ENCODE measurements around the gene KCNK5.

Gene KCNK5

DNA sequence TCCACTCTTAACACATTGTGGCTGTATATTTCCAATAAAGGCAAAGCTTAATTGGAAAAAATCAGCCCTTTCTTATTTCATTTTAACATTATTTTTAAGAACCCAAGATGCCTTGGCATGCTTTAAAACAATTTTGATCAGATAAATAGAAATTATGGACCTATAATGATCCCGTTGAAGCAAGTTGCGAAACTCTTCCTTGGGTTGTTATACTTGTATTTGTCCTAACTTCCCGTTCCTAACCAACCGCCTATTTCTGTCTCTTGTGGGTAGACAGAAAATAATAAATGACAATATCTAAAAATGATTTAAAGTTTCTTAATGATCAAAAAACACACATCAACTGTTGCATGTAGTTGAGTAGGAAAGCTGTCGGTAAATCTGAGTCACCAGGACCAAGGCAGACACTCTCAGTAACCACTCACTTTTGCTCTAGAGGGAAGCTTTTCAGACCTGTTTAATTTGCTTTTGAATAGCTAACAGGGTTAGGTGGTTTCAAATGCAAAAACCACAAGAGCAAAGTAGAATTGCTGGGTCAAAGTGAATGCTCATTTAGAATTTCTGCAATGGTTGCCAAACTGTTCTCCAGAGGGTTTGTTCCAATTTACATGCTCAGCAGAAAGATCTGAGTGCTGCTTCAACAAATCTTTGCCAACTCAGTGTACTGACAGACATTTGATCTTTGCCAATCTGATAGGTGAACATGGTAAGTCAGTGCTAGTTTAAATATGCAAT, 34.2 kb upstream of the KCNK5 start:
- no peaks in the 10 kb centered on the region for H3K9me3 ChIP-seq (ENCODE audit: control insufficient read depth, low read length)
- H3K36me3 ChIP-seq (ENCODE audit: control insufficient read depth, insufficient read depth, low read length) = no peaks in the 10 kb centered on the region
- no peaks in the 10 kb centered on the region for H3K4me1 ChIP-seq (ENCODE audit: control insufficient read depth, insufficient read depth, low read length, poor library complexity, severe bottlenecking)
- no peak for DNase-seq
- no peak overlapping the region for H3K27ac ChIP-seq (ENCODE audit: insufficient read depth, low read length, poor library complexity, severe bottlenecking)
- no peaks in the 10 kb centered on the region for H3K27me3 ChIP-seq (replicated peaks; ENCODE audit: control insufficient read depth, insufficient read depth, low read length, poor library complexity, severe bottlenecking)
- H3K4me3 ChIP-seq (ENCODE audit: insufficient read depth, low read depth, low read length, poor library complexity, severe bottlenecking) = no peak overlapping the region

DNA sequence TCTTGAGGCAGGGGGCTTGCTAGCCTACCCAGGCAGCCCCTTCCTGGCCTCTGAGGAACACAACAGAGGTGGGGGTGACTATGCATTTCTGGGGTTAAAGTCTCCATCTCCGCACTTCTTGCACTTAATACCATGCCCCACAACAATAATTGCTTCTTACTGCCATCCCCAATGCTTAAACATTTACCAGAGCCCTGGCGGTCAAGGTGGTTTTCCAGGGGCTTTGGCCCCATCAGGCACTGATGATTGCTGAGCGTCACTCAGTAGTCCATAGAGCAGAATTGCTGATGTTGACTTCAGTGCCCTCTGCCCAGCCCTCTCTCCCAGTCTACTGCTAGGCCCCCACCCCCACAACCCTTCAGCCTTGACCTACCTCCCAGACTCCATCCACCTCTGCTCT, 32.5 kb upstream of the KCNK5 start:
- no peaks in the 10 kb centered on the region for H3K9me3 ChIP-seq (ENCODE audit: control insufficient read depth, low read length)
- no peaks in the 10 kb centered on the region for H3K4me1 ChIP-seq (ENCODE audit: control insufficient read depth, insufficient read depth, low read length, poor library complexity, severe bottlenecking)
- no peaks in the 10 kb centered on the region for H3K27me3 ChIP-seq (replicated peaks; ENCODE audit: control insufficient read depth, insufficient read depth, low read length, poor library complexity, severe bottlenecking)
- H3K4me3 ChIP-seq (ENCODE audit: insufficient read depth, low read depth, low read length, poor library complexity, severe bottlenecking) = no peak overlapping the region
- no peak overlapping the region for H3K27ac ChIP-seq (ENCODE audit: insufficient read depth, low read length, poor library complexity, severe bottlenecking)
- no peak for DNase-seq
- no peaks in the 10 kb centered on the region for H3K36me3 ChIP-seq (ENCODE audit: control insufficient read depth, insufficient read depth, low read length)

DNA sequence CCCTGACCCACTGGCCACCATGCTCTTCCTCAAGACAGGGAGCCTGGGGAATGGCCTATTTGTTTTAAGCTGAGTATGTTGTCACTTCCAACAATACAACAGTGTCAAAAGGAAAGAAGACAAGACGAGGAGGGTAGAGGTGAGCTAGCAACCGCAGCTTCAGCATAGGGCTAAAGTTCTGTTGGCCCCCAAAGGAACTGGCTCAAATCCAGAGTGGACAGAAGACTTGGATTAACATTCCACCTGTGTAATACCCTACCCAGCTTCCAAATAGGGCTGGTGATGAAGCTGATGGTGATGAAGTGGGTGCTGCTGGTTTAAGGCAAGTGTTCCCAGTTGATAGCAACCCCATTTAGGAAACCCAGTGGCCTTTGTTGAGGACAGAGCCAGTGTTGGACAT, 31.7 kb upstream of the KCNK5 start:
- Histone ChIP-seq H3K9me3 (ENCODE audit: control insufficient read depth, low read length) (no peaks in the 10 kb centered on the region), H3K36me3 (ENCODE audit: control insufficient read depth, insufficient read depth, low read length) (no peaks in the 10 kb centered on the region), H3K4me1 (ENCODE audit: control insufficient read depth, insufficient read depth, low read length, poor library complexity, severe bottlenecking) (no peaks in the 10 kb centered on the region), H3K4me3 (ENCODE audit: insufficient read depth, low read depth, low read length, poor library complexity, severe bottlenecking) (no peak overlapping the region), H3K27ac (ENCODE audit: insufficient read depth, low read length, poor library complexity, severe bottlenecking) (no peak overlapping the region), H3K27me3 (replicated peaks; ENCODE audit: control insufficient read depth, insufficient read depth, low read length, poor library complexity, severe bottlenecking) (no peaks in the 10 kb centered on the region)
- DNase-seq = no peak

- H3K4me1 ChIP-seq (ENCODE audit: control insufficient read depth, insufficient read depth, low read length, poor library complexity, severe bottlenecking) = no peaks in the 10 kb centered on the region
- H3K27me3 ChIP-seq (replicated peaks; ENCODE audit: control insufficient read depth, insufficient read depth, low read length, poor library complexity, severe bottlenecking) = no peaks in the 10 kb centered on the region
- DNase-seq = no peak
- H3K36me3 ChIP-seq (ENCODE audit: control insufficient read depth, insufficient read depth, low read length) = no peaks in the 10 kb centered on the region
- H3K4me3 ChIP-seq (ENCODE audit: insufficient read depth, low read depth, low read length, poor library complexity, severe bottlenecking) = no peak overlapping the region
- no peaks in the 10 kb centered on the region for H3K9me3 ChIP-seq (ENCODE audit: control insufficient read depth, low read length)
- H3K27ac ChIP-seq (ENCODE audit: insufficient read depth, low read length, poor library complexity, severe bottlenecking) = no peak overlapping the region
These were observed 31.2 kb upstream of the KCNK5 start for GRCh38 chr6:39260456-39260855.

DNA sequence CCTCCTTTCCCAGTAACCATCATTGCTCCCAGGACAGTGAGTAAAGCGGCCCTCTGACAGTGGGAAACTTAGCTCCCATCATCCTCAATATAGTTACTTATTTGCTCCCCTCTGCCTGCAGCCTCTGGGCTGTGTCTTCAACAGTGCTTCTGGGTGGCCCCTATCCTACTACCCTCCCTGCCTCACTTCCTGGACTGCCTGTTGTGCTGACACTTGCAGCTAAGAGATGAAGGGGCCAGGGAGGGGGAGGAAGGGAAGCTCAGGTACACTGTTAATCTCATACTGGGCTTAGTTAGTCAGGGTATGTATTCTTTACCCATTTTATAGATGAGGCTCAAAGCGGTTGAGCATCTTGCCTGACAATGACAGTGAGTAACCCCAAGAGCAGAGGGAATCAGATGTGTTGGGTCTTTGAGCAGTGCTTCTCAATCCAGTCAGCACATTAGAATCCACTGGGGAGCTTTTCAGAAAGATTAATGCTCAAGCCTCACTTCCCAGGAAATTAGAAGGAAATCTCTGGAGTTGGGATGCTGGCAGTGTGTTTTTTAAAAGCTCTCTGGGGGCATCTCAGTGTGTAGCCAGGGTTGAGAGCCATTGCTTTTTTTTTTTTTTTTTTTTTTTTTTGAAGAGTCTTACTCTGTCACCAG, 27.1 kb upstream of the KCNK5 start:
- no peaks in the 10 kb centered on the region for H3K27me3 ChIP-seq (replicated peaks; ENCODE audit: control insufficient read depth, insufficient read depth, low read length, poor library complexity, severe bottlenecking)
- H3K4me3 ChIP-seq (ENCODE audit: insufficient read depth, low read depth, low read length, poor library complexity, severe bottlenecking) = no peak overlapping the region
- H3K27ac ChIP-seq (ENCODE audit: insufficient read depth, low read length, poor library complexity, severe bottlenecking) = no peak overlapping the region
- H3K4me1 ChIP-seq (ENCODE audit: control insufficient read depth, insufficient read depth, low read length, poor library complexity, severe bottlenecking) = no peaks in the 10 kb centered on the region
- no peaks in the 10 kb centered on the region for H3K36me3 ChIP-seq (ENCODE audit: control insufficient read depth, insufficient read depth, low read length)
- DNase-seq = no peak
- H3K9me3 ChIP-seq (ENCODE audit: control insufficient read depth, low read length) = no peaks in the 10 kb centered on the region

GRCh38 chr6:39254999-39255535, 25.8 kb upstream of the KCNK5 start:
- DNase-seq = no peak
- Histone ChIP-seq H3K9me3 (ENCODE audit: control insufficient read depth, low read length) (no peaks in the 10 kb centered on the region), H3K4me1 (ENCODE audit: control insufficient read depth, insufficient read depth, low read length, poor library complexity, severe bottlenecking) (no peaks in the 10 kb centered on the region), H3K27me3 (replicated peaks; ENCODE audit: control insufficient read depth, insufficient read depth, low read length, poor library complexity, severe bottlenecking) (no peaks in the 10 kb centered on the region), H3K27ac (ENCODE audit: insufficient read depth, low read length, poor library complexity, severe bottlenecking) (no peak overlapping the region), H3K36me3 (ENCODE audit: control insufficient read depth, insufficient read depth, low read length) (no peaks in the 10 kb centered on the region), H3K4me3 (ENCODE audit: insufficient read depth, low read depth, low read length, poor library complexity, severe bottlenecking) (no peak overlapping the region)

DNA sequence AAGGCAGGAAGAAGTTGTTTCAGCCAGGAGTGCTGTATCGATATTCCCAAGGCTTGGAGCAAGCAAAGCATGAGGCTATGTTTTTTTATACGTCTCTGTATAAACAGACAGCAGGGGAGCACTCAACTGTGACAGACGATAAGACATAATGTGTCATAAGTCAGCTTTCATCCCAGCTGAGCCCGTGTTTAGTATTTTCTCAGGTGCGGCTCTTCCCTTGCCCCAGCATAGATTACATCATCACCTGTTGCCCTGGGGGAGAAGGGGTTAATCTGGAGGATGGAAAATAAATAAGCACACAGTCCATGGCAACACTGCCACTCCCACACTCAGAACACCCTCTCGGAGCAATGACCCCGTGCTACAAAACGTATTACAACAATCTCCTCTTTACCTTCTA, 22.1 kb upstream of the KCNK5 start:
- Histone ChIP-seq H3K9me3 (ENCODE audit: control insufficient read depth, low read length) (no peaks in the 10 kb centered on the region), H3K4me3 (ENCODE audit: insufficient read depth, low read depth, low read length, poor library complexity, severe bottlenecking) (no peak overlapping the region), H3K27me3 (replicated peaks; ENCODE audit: control insufficient read depth, insufficient read depth, low read length, poor library complexity, severe bottlenecking) (no peaks in the 10 kb centered on the region), H3K27ac (ENCODE audit: insufficient read depth, low read length, poor library complexity, severe bottlenecking) (no peak overlapping the region), H3K4me1 (ENCODE audit: control insufficient read depth, insufficient read depth, low read length, poor library complexity, severe bottlenecking) (no peaks in the 10 kb centered on the region), H3K36me3 (ENCODE audit: control insufficient read depth, insufficient read depth, low read length) (no peaks in the 10 kb centered on the region)
- DNase-seq = no peak

DNA sequence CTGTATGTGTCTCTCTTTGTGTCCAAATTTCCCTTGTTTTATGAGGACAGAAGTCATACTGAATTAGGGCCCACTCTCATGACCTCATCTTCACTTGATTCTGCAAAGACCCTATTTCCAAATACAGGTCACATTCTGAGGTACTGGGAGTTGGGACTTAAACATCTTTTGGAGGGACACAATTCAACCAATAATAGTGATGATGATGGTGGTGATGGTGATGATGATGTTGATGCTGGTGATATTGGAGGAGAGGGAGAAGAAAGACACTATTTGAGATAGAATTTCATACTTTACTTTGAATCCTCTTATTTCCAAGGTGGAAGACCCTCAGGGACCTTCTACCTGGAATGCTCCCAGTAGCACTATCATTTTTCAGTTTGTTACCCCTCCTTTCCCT, 21.2 kb upstream of the KCNK5 start:
- no peaks in the 10 kb centered on the region for H3K36me3 ChIP-seq (ENCODE audit: control insufficient read depth, insufficient read depth, low read length)
- no peaks in the 10 kb centered on the region for H3K4me1 ChIP-seq (ENCODE audit: control insufficient read depth, insufficient read depth, low read length, poor library complexity, severe bottlenecking)
- H3K27me3 ChIP-seq (replicated peaks; ENCODE audit: control insufficient read depth, insufficient read depth, low read length, poor library complexity, severe bottlenecking) = no peaks in the 10 kb centered on the region
- no peak overlapping the region for H3K27ac ChIP-seq (ENCODE audit: insufficient read depth, low read length, poor library complexity, severe bottlenecking)
- no peak for DNase-seq
- H3K4me3 ChIP-seq (ENCODE audit: insufficient read depth, low read depth, low read length, poor library complexity, severe bottlenecking) = no peak overlapping the region
- H3K9me3 ChIP-seq (ENCODE audit: control insufficient read depth, low read length) = no peaks in the 10 kb centered on the region

DNA sequence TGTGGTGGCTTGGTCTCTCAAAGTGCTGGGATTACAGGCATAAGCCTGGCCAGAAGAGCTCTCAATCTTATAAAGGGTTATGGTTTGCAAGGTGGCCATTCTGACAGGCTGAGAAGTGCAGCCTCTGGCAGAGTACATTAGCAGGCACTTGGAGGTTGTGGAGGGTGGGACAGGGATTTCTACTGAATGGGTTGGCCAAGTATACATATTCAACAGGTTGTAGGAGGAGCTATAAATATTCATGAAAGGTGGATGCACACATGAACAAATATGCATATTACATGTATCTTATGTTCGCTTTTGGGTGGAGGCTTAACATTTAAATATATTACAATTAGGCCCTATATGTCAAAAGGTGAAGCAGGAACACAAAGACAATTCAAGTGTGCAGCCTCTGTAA, 20.0 kb upstream of the KCNK5 start:
- DNase-seq = no peak
- no peaks in the 10 kb centered on the region for H3K4me1 ChIP-seq (ENCODE audit: control insufficient read depth, insufficient read depth, low read length, poor library complexity, severe bottlenecking)
- no peaks in the 10 kb centered on the region for H3K27me3 ChIP-seq (replicated peaks; ENCODE audit: control insufficient read depth, insufficient read depth, low read length, poor library complexity, severe bottlenecking)
- no peak overlapping the region for H3K4me3 ChIP-seq (ENCODE audit: insufficient read depth, low read depth, low read length, poor library complexity, severe bottlenecking)
- H3K27ac ChIP-seq (ENCODE audit: insufficient read depth, low read length, poor library complexity, severe bottlenecking) = no peak overlapping the region
- H3K9me3 ChIP-seq (ENCODE audit: control insufficient read depth, low read length) = no peaks in the 10 kb centered on the region
- H3K36me3 ChIP-seq (ENCODE audit: control insufficient read depth, insufficient read depth, low read length) = no peaks in the 10 kb centered on the region

- Histone ChIP-seq H3K36me3 (ENCODE audit: control insufficient read depth, insufficient read depth, low read length) (no peaks in the 10 kb centered on the region), H3K27ac (ENCODE audit: insufficient read depth, low read length, poor library complexity, severe bottlenecking) (no peak overlapping the region), H3K9me3 (ENCODE audit: control insufficient read depth, low read length) (no peaks in the 10 kb centered on the region), H3K27me3 (replicated peaks; ENCODE audit: control insufficient read depth, insufficient read depth, low read length, poor library complexity, severe bottlenecking) (no peaks in the 10 kb centered on the region), H3K4me3 (ENCODE audit: insufficient read depth, low read depth, low read length, poor library complexity, severe bottlenecking) (no peak overlapping the region), H3K4me1 (ENCODE audit: control insufficient read depth, insufficient read depth, low read length, poor library complexity, severe bottlenecking) (no peaks in the 10 kb centered on the region)
- DNase-seq = no peak
These were observed 18.5 kb upstream of the KCNK5 start for GRCh38 chr6:39247667-39248194.
